BLaER1 (cell line): ENCODE results near the gene TARDBP.

ENCODE experiments used
- H3K27ac ChIP-seq: shearing (Covaris generic); formaldehyde crosslinking; 2 replicates; pipeline ENCODE4 v1.8.1; 2022
- H3K27me3 ChIP-seq: shearing (Covaris generic); formaldehyde crosslinking; 2 replicates; pipeline ENCODE4 v1.8.1; 2022
- H3K36me3 ChIP-seq: shearing (Covaris generic); formaldehyde crosslinking; 2 replicates; pipeline ENCODE4 v1.8.1; 2022
- H3K4me1 ChIP-seq: shearing (Covaris generic); formaldehyde crosslinking; 2 replicates; pipeline ENCODE4 v1.8.1; 2022
- H3K4me2 ChIP-seq: shearing (Covaris generic); formaldehyde crosslinking; 2 replicates; pipeline ENCODE4 v1.8.1; 2022
- H3K4me3 ChIP-seq: shearing (Covaris generic); formaldehyde crosslinking; 2 replicates; pipeline ENCODE4 v1.8.1; 2022
- H3K9ac ChIP-seq: shearing (Covaris generic); formaldehyde crosslinking; 2 replicates; pipeline ENCODE4 v1.8.1; 2022
- H3K9me3 ChIP-seq: shearing (Covaris generic); formaldehyde crosslinking; 2 replicates; pipeline ENCODE4 v1.8.1; 2022
- H4K20me1 ChIP-seq: shearing (Covaris generic); formaldehyde crosslinking; 2 replicates; pipeline ENCODE4 v1.8.1; 2022
- Cebpa-rat ChIP-seq: shearing (Covaris generic); IDR thresholded peaks from 2 replicates; pipeline ENCODE4 v1.8.1; 2022

The TARDBP gene

GRCh38 chr1:11051781-11052511 is 39.5 kb downstream of the TARDBP start:
- Histone ChIP-seq H3K4me3 (no peak overlapping the region), H3K36me3 (peaks cover 35% of the 10 kb centered on the region), H4K20me1 (peaks cover 37% of the 10 kb centered on the region), H3K4me1 (peaks cover 13% of the 10 kb centered on the region), H3K9me3 (no peaks in the 10 kb centered on the region), H3K9ac (no peak overlapping the region), H3K4me2 (no peak overlapping the region), H3K27ac (no peak overlapping the region), H3K27me3 (no peaks in the 10 kb centered on the region)
- no peak for TF ChIP-seq Cebpa-rat

GRCh38 chr1:11052839-11053757 is 40.6 kb downstream of the TARDBP start:
- Histone ChIP-seq H3K4me1 (peaks cover 21% of the 10 kb centered on the region), H3K27ac (no peak overlapping the region), H3K36me3 (peaks cover 47% of the 10 kb centered on the region), H3K4me2 (peak overlapping the region; percentile 27), H4K20me1 (peaks cover 43% of the 10 kb centered on the region), H3K9me3 (no peaks in the 10 kb centered on the region), H3K27me3 (no peaks in the 10 kb centered on the region), H3K4me3 (no peak overlapping the region), H3K9ac (no peak overlapping the region)
- TF ChIP-seq Cebpa-rat = no peak

- Histone ChIP-seq H3K9me3 (no peaks in the 10 kb centered on the region), H3K4me3 (no peak overlapping the region), H3K27me3 (no peaks in the 10 kb centered on the region), H3K36me3 (peaks cover 53% of the 10 kb centered on the region), H3K9ac (no peak overlapping the region), H3K27ac (no peak overlapping the region), H4K20me1 (peaks cover 43% of the 10 kb centered on the region), H3K4me2 (peak overlapping the region; percentile 27), H3K4me1 (peaks cover 27% of the 10 kb centered on the region)
- TF ChIP-seq Cebpa-rat = no peak
These were observed 41.3 kb downstream of the TARDBP start for GRCh38 chr1:11053758-11054137.

GRCh38 chr1:11054181-11054580 is 41.7 kb downstream of the TARDBP start:
- no peaks in the 10 kb centered on the region for H3K9me3 ChIP-seq
- peaks cover 31% of the 10 kb centered on the region for H3K4me1 ChIP-seq
- H3K27me3 ChIP-seq = no peaks in the 10 kb centered on the region
- no peak overlapping the region for H3K4me3 ChIP-seq
- H3K9ac ChIP-seq = no peak overlapping the region
- peaks cover 55% of the 10 kb centered on the region for H3K36me3 ChIP-seq
- no peak overlapping the region for H3K4me2 ChIP-seq
- H3K27ac ChIP-seq = no peak overlapping the region
- no peak for TF ChIP-seq Cebpa-rat
- H4K20me1 ChIP-seq = peaks cover 43% of the 10 kb centered on the region

GRCh38 chr1:11054666-11055065 is 42.2 kb downstream of the TARDBP start:
- Histone ChIP-seq H3K4me2 (no peak overlapping the region), H3K27ac (no peak overlapping the region), H3K4me3 (no peak overlapping the region), H3K9ac (no peak overlapping the region), H3K27me3 (no peaks in the 10 kb centered on the region), H4K20me1 (peaks cover 43% of the 10 kb centered on the region), H3K4me1 (peaks cover 31% of the 10 kb centered on the region), H3K36me3 (peaks cover 55% of the 10 kb centered on the region), H3K9me3 (no peaks in the 10 kb centered on the region)
- no peak for TF ChIP-seq Cebpa-rat

- peaks cover 32% of the 10 kb centered on the region for H3K4me1 ChIP-seq
- peaks cover 55% of the 10 kb centered on the region for H3K36me3 ChIP-seq
- no peak for TF ChIP-seq Cebpa-rat
- H4K20me1 ChIP-seq = peaks cover 43% of the 10 kb centered on the region
- no peak overlapping the region for H3K27ac ChIP-seq
- H3K9ac ChIP-seq = no peak overlapping the region
- H3K4me2 ChIP-seq = no peak overlapping the region
- H3K4me3 ChIP-seq = no peak overlapping the region
- no peaks in the 10 kb centered on the region for H3K9me3 ChIP-seq
- no peaks in the 10 kb centered on the region for H3K27me3 ChIP-seq
These were observed 43.2 kb downstream of the TARDBP start for GRCh38 chr1:11055676-11056075.

- H3K36me3 ChIP-seq = peaks cover 55% of the 10 kb centered on the region
- H3K9me3 ChIP-seq = no peaks in the 10 kb centered on the region
- no peak overlapping the region for H3K27ac ChIP-seq
- H3K9ac ChIP-seq = no peak overlapping the region
- no peak overlapping the region for H3K4me3 ChIP-seq
- H4K20me1 ChIP-seq = peaks cover 43% of the 10 kb centered on the region
- no peaks in the 10 kb centered on the region for H3K27me3 ChIP-seq
- H3K4me2 ChIP-seq = no peak overlapping the region
- no peak for TF ChIP-seq Cebpa-rat
- H3K4me1 ChIP-seq = peaks cover 41% of the 10 kb centered on the region
These were observed 44.0 kb downstream of the TARDBP start for GRCh38 chr1:11056504-11056903.

GRCh38 chr1:11057477-11057876 is 45.0 kb downstream of the TARDBP start:
- no peaks in the 10 kb centered on the region for H3K9me3 ChIP-seq
- no peaks in the 10 kb centered on the region for H3K27me3 ChIP-seq
- no peak overlapping the region for H3K4me3 ChIP-seq
- no peak overlapping the region for H3K4me2 ChIP-seq
- peaks cover 43% of the 10 kb centered on the region for H3K4me1 ChIP-seq
- H3K36me3 ChIP-seq = peaks cover 62% of the 10 kb centered on the region
- H4K20me1 ChIP-seq = peaks cover 40% of the 10 kb centered on the region
- TF ChIP-seq Cebpa-rat = no peak
- H3K9ac ChIP-seq = no peak overlapping the region
- H3K27ac ChIP-seq = no peak overlapping the region

- Histone ChIP-seq H3K4me3 (0 out of 2 replicates have a peak overlapping the region, but pooled peaks have one; percentile 100), H3K27ac (no peak overlapping the region), H3K36me3 (peaks cover 65% of the 10 kb centered on the region), H3K27me3 (no peaks in the 10 kb centered on the region), H3K4me1 (peaks cover 39% of the 10 kb centered on the region), H3K9ac (peak overlapping the region; percentile 97; the same call in 1 of the 2 replicates), H4K20me1 (peaks cover 35% of the 10 kb centered on the region), H3K9me3 (no peaks in the 10 kb centered on the region), H3K4me2 (peak overlapping the region; percentile 93)
- TF ChIP-seq Cebpa-rat = no peak
These were observed 45.6 kb downstream of the TARDBP start for GRCh38 chr1:11058026-11058425.
